H9 (cell line): ENCODE results near the gene CR1L. TPM values are rescaled to one million over a fixed set of nuclear protein-coding genes. Genes with fewer than 3 reads are reported as not detected.
"Not testable (repeated sequence)": the region's sequence is repeated elsewhere in the genome, so short reads cannot be mapped to it uniquely, and the experiment has no call there.

Experiments
- DNase-seq: peaks from one replicate; pipeline ENCODE4 v3.0.0-alpha.2; 2017
- H2AFZ ChIP-seq: one replicate; pipeline ENCODE4 v1.6.1; 2013; ENCODE audit warnings: mild to moderate bottlenecking, low read length, control low read depth, moderate library complexity
- H2AK5ac ChIP-seq: 2 replicates; pipeline ENCODE4 v1.6.1; 2013; ENCODE audit warnings: low read length, control low read depth, mixed read lengths; ENCODE audit not compliant: insufficient read length
- H2BK120ac ChIP-seq: one replicate; pipeline ENCODE4 v1.6.1; 2013; ENCODE audit warnings: low read depth, mild to moderate bottlenecking, low read length, control low read depth, inconsistent platforms; ENCODE audit not compliant: poor library complexity, severe bottlenecking
- H2BK12ac ChIP-seq: 2 replicates; pipeline ENCODE4 v1.6.1; 2013; ENCODE audit warnings: low read length, control low read depth, mixed read lengths, low read depth; ENCODE audit not compliant: insufficient read length
- H2BK15ac ChIP-seq: 2 replicates; pipeline ENCODE4 v1.6.1; 2013; ENCODE audit warnings: low read depth, low read length, control low read depth
- H2BK20ac ChIP-seq: one replicate; pipeline ENCODE4 v1.6.1; 2013; ENCODE audit warnings: low read depth, mild to moderate bottlenecking, low read length, control low read depth, inconsistent platforms; ENCODE audit not compliant: poor library complexity, severe bottlenecking
- H2BK5ac ChIP-seq: 2 replicates; pipeline ENCODE4 v1.6.1; 2013; ENCODE audit warnings: low read length, control low read depth, mixed read lengths; ENCODE audit not compliant: insufficient read length
- H3K14ac ChIP-seq: 2 replicates; pipeline ENCODE4 v1.6.1; 2013; ENCODE audit warnings: low read length, control low read depth; ENCODE audit not compliant: insufficient read depth
- H3K18ac ChIP-seq: 2 replicates; pipeline ENCODE4 v1.6.1; 2013; ENCODE audit warnings: low read depth, mild to moderate bottlenecking, mixed read lengths, low read length, control low read depth; ENCODE audit not compliant: insufficient read length
- H3K23ac ChIP-seq: 2 replicates; pipeline ENCODE4 v1.6.1; 2013; ENCODE audit warnings: low read length, control low read depth, mixed read lengths, low read depth; ENCODE audit not compliant: insufficient read length
- H3K23me2 ChIP-seq: 2 replicates; pipeline ENCODE4 v1.6.1; 2013; ENCODE audit warnings: low read depth, mild to moderate bottlenecking, mixed read lengths, low read length, control low read depth; ENCODE audit not compliant: insufficient read length, poor library complexity, severe bottlenecking
- H3K27ac ChIP-seq: 2 replicates; pipeline ENCODE4 v1.5.1; 2013; ENCODE audit warnings: low read length, control low read depth, mixed read lengths, low read depth; ENCODE audit not compliant: insufficient read length
- H3K27me3 ChIP-seq: 2 replicates; pipeline ENCODE4 v1.6.1; 2013; ENCODE audit warnings: low read length, control low read depth, inconsistent platforms; ENCODE audit not compliant: insufficient read depth
- H3K4ac ChIP-seq: 2 replicates; pipeline ENCODE4 v1.6.1; 2013; ENCODE audit warnings: low read depth, mild to moderate bottlenecking, control low read depth, inconsistent platforms, low read length, moderate library complexity
- H3K4me1 ChIP-seq: 2 replicates; pipeline ENCODE4 v1.6.1; 2013; ENCODE audit warnings: low read length, control low read depth, inconsistent platforms; ENCODE audit not compliant: insufficient read depth
- H3K4me2 ChIP-seq: 2 replicates; pipeline ENCODE4 v1.6.1; 2013; ENCODE audit warnings: low read length, control low read depth, mixed read lengths; ENCODE audit not compliant: insufficient read length, insufficient read depth
- H3K56ac ChIP-seq: 2 replicates; pipeline ENCODE4 v1.6.1; 2013; ENCODE audit warnings: low read depth, mild to moderate bottlenecking, mixed read lengths, low read length, control low read depth; ENCODE audit not compliant: insufficient read length
- H3K79me1 ChIP-seq: 2 replicates; pipeline ENCODE4 v1.6.1; 2013; ENCODE audit warnings: low read depth, mild to moderate bottlenecking, moderate library complexity, low read length, control low read depth, inconsistent platforms; ENCODE audit not compliant: insufficient read depth, poor library complexity, severe bottlenecking
- H3K79me2 ChIP-seq: 2 replicates; pipeline ENCODE4 v1.6.1; 2013; ENCODE audit warnings: low read length, control low read depth, inconsistent platforms; ENCODE audit not compliant: insufficient read depth
- H3K9ac ChIP-seq: 2 replicates; pipeline ENCODE4 v1.6.1; 2013; ENCODE audit warnings: low read length, control low read depth, mixed read lengths; ENCODE audit not compliant: insufficient read length; ENCODE audit errors: extremely low read depth
- H3K9me3 ChIP-seq: one replicate; pipeline ENCODE4 v1.6.1; 2013; ENCODE audit warnings: low read depth, low read length, inconsistent platforms; ENCODE audit not compliant: control insufficient read depth
- H3T11ph ChIP-seq: one replicate; pipeline ENCODE4 v1.6.1; 2013; ENCODE audit warnings: mild to moderate bottlenecking, low read length, control low read depth, inconsistent platforms
- H4K20me1 ChIP-seq: one replicate; pipeline ENCODE4 v1.6.1; 2013; ENCODE audit not compliant: control insufficient read depth, insufficient read length, insufficient read depth
- H4K5ac ChIP-seq: 2 replicates; pipeline ENCODE4 v1.6.1; 2013; ENCODE audit warnings: low read depth, mild to moderate bottlenecking, mixed read lengths, low read length, control low read depth; ENCODE audit not compliant: insufficient read length
- H4K8ac ChIP-seq: replicated peaks from 2 replicates; pipeline ENCODE4 v1.6.1; 2013; ENCODE audit warnings: low read length, control low read depth, mixed read lengths, low read depth; ENCODE audit not compliant: insufficient read length
- H4K91ac ChIP-seq: 2 replicates; pipeline ENCODE4 v1.6.1; 2013; ENCODE audit warnings: low read depth, mild to moderate bottlenecking, moderate library complexity, mixed read lengths, low read length, control low read depth; ENCODE audit not compliant: insufficient read length
- H3K27ac Mint-ChIP-seq, 3 experiments: 2 replicates in 2 of 3; 3 replicates in 1 of 3; pipeline ENCODE4 v1.8.0; 2020 to 2021; ENCODE audit warnings: mixed read lengths in 3 of 3, mild to moderate bottlenecking in 1 of 3, moderate library complexity in 1 of 3
- H3K27me3 Mint-ChIP-seq: 2 replicates; pipeline ENCODE4 v1.8.0; 2021; ENCODE audit warnings: low read depth, mild to moderate bottlenecking, moderate library complexity, mixed read lengths
- H3K36me3 Mint-ChIP-seq, 3 experiments: 2 replicates in 2 of 3; 3 replicates in 1 of 3; pipeline ENCODE4 v1.8.0; 2020 to 2021; ENCODE audit warnings: low read depth in 3 of 3, mixed read lengths in 3 of 3; ENCODE audit not compliant: insufficient read depth in 1 of 3
- H3K4me1 Mint-ChIP-seq, 2 experiments: 2 replicates each; pipeline ENCODE4 v1.8.0; 2020; ENCODE audit warnings: mixed read lengths in 2 of 2
- H3K4me3 Mint-ChIP-seq, 2 experiments: 2 replicates in 1 of 2; 3 replicates in 1 of 2; pipeline ENCODE4 v1.8.0; 2020 to 2021; ENCODE audit warnings: mild to moderate bottlenecking in 2 of 2, mixed read lengths in 2 of 2, moderate library complexity in 1 of 2
- H3K9me3 Mint-ChIP-seq, 2 experiments: 2 replicates in 1 of 2; 3 replicates in 1 of 2; pipeline ENCODE4 v1.8.0; 2020; ENCODE audit warnings: mild to moderate bottlenecking in 2 of 2, mixed read lengths in 2 of 2, moderate library complexity in 1 of 2
- WGBS: extraction: QIAGEN DNeasy Blood & Tissue Kit; methylation state at CpG from one replicate; pipeline ENCODE4 v1.1.7; 2013; ENCODE audit warnings: missing lambda C conversion rate, low lambda C conversion rate, mixed read lengths; ENCODE audit not compliant: insufficient read length; ENCODE audit errors: extremely low coverage; 5-methylcytosine and 5-hydroxymethylcytosine counted together
- total RNA-seq: library from RNA; stranded (reverse); gene quantifications from 2 replicates; pipeline ENCODE4 v1.2.1, GENCODE V29; 2021
- TF ChIP-seq, protein P1 (sequence below): fragments of 200-600 bp; sonication (generic); conservative IDR thresholded peaks from 3 replicates; pipeline ENCODE4 v1.8.0; 2021; ENCODE audit warnings: antibody characterized with exemption, mild to moderate bottlenecking

The CR1L gene
- total RNA-seq, 1 experiment from 2014 or later, result 0.37 TPM

DNA sequence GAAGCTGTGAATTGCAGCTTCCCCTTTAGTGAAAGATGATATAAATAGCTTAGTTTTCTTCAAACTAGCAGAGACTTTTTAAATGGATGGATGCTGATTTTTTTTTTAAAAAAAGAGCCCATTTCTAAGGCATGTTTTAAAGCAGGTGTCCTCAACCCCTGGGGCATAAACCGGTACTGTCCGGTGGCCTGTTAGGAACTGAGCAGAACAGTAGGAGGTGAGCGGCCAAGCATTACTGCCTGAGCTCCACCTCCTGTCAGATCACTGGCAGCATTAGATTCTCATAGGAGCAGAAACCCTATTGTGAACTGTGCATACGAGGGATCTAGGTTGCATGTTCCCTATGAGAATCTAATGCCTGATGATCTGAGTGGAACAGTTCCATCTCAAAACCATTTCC is 31.2 kb downstream of the CR1L start:
- Histone ChIP-seq H2BK20ac (no peak overlapping the region), H2BK15ac (no peak overlapping the region), H3K27ac (no peak overlapping the region), H3K79me2 (no peaks in the 10 kb centered on the region), H2AK5ac (no peak overlapping the region), H2BK12ac (no peak overlapping the region), H2AFZ (no peak overlapping the region), H3T11ph (no peak overlapping the region), H3K4ac (no peak overlapping the region), H3K23me2 (no peaks in the 10 kb centered on the region), H3K14ac (no peak overlapping the region), H2BK5ac (no peak overlapping the region), H3K4me1 (no peaks in the 10 kb centered on the region; the same call in 1 of the 2 replicates), H4K5ac (no peak overlapping the region), H4K20me1 (no peaks in the 10 kb centered on the region), H3K23ac (no peak overlapping the region), H3K27me3 (no peaks in the 10 kb centered on the region), H2BK120ac (no peak overlapping the region), H3K56ac (no peak overlapping the region), H4K91ac (no peak overlapping the region), H3K18ac (no peak overlapping the region), H3K9me3 (no peaks in the 10 kb centered on the region), H3K4me2 (no peak overlapping the region), H4K8ac (no peak overlapping the region), H3K9ac (no peak overlapping the region), H3K79me1 (no peaks in the 10 kb centered on the region)
- DNase-seq, result no peak
- Mint-ChIP-seq H3K27me3 (no peaks in the 10 kb centered on the region; the same call in 1 of the 2 replicates), H3K36me3 (peaks cover 0 to 14% (median 3%) of the 10 kb centered on the region in 3 experiments; a peak in 4 of 7 replicates), H3K4me3 (no peak overlapping the region), H3K4me1 (peaks cover 8 to 11% of the 10 kb centered on the region in 2 experiments), H3K9me3 (peaks cover 9 to 13% of the 10 kb centered on the region in 2 experiments; a peak in 4 of 5 replicates), H3K27ac (no peak overlapping the region)
- WGBS, result no CpG with 5 or more reads among the region's 4 CpGs
- TF ChIP-seq, protein P1, sequence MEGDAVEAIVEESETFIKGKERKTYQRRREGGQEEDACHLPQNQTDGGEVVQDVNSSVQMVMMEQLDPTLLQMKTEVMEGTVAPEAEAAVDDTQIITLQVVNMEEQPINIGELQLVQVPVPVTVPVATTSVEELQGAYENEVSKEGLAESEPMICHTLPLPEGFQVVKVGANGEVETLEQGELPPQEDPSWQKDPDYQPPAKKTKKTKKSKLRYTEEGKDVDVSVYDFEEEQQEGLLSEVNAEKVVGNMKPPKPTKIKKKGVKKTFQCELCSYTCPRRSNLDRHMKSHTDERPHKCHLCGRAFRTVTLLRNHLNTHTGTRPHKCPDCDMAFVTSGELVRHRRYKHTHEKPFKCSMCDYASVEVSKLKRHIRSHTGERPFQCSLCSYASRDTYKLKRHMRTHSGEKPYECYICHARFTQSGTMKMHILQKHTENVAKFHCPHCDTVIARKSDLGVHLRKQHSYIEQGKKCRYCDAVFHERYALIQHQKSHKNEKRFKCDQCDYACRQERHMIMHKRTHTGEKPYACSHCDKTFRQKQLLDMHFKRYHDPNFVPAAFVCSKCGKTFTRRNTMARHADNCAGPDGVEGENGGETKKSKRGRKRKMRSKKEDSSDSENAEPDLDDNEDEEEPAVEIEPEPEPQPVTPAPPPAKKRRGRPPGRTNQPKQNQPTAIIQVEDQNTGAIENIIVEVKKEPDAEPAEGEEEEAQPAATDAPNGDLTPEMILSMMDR, result no peak

DNA sequence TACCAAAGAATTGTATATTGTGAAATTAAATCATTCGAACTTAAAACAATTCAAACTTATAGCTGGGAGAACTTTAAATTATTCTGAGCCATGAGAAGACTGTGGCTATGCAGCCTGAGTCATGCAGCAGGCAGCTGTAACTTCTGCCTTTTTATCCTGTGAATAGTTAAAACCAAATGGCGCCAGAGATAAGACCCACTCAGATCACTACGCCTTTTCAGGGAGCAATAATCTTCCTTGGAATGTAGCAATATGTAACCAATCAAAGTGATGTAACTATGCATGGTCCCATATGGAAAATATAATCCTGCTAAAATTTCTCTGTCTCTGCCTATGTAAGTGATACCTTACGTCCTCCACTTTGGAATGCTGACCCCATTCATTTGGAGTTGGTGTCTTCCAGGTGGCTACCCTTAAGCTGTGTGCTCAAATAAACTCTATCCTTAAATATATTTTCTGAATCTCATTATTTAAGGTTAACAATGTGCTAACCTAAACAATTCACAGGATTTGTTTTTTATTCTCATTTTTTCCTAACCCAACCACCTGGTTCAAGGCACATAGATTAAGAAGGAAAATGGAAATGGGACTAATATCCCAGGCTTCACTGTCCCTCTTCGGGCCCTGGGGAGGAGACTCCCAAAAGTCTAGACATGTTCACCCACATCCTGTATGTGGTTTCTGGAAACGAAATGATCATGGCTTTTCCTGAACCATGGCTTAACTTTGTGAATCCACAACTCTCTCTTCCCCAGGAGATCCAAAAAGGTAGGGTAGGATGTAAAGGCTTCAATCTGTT is 35.9 kb downstream of the CR1L start:
- not testable (repeated sequence) for H3K56ac ChIP-seq, H3K4me1 ChIP-seq, H3K23me2 ChIP-seq, H2BK20ac ChIP-seq, H3K4ac ChIP-seq, H3K9me3 ChIP-seq, H3K23ac ChIP-seq, H3K27ac ChIP-seq, H3K4me1 Mint-ChIP-seq, H3K79me2 ChIP-seq, H4K20me1 ChIP-seq, H2AK5ac ChIP-seq, H2BK5ac ChIP-seq, H3K14ac ChIP-seq, H3K9ac ChIP-seq, H3K27me3 ChIP-seq, H3K18ac ChIP-seq, H3K27me3 Mint-ChIP-seq, H2BK120ac ChIP-seq, H3K4me2 ChIP-seq, H2BK12ac ChIP-seq, DNase-seq, H3K79me1 ChIP-seq, H2AFZ ChIP-seq, H4K91ac ChIP-seq, H2BK15ac ChIP-seq, H4K5ac ChIP-seq, H4K8ac ChIP-seq, H3K27ac Mint-ChIP-seq, H3T11ph ChIP-seq, H3K4me3 Mint-ChIP-seq
- peaks cover 0 to 12% (median 3%) of the 10 kb centered on the region in 3 experiments; a peak in 4 of 7 replicates for H3K36me3 Mint-ChIP-seq
- peaks cover 9 to 12% of the 10 kb centered on the region in 2 experiments; a peak in 4 of 5 replicates for H3K9me3 Mint-ChIP-seq
- WGBS, result no CpG with 5 or more reads among the region's 6 CpGs
